RWPE2 (cell line): Measurements from ENCODE around the gene LMX1B.

ENCODE experiments used
- ATAC-seq: fragments of 200-7000 bp; cut with Tn5 transposase; 3 replicates; pipeline ENCODE4 v1.9.1; 2021; ENCODE audit warnings: low read depth
- DNase-seq: peaks from one replicate; pipeline ENCODE4 v3.0.0-alpha.2; 2020; ENCODE audit warnings: low spot score
- H3K27ac ChIP-seq: fragments of 450-650 bp; 2 replicates; pipeline ENCODE4 v1.5.1; 2017; ENCODE audit warnings: mild to moderate bottlenecking; ENCODE audit not compliant: poor library complexity, severe bottlenecking
- H3K27me3 ChIP-seq: fragments of 250-450 bp; sonication (Bioruptor Pico); 2 replicates; pipeline ENCODE4 v1.5.1; 2021; ENCODE audit warnings: mild to moderate bottlenecking, moderate library complexity; ENCODE audit not compliant: insufficient read depth, poor library complexity, severe bottlenecking
- H3K36me3 ChIP-seq: fragments of 250-450 bp; sonication (Bioruptor Pico); 2 replicates; pipeline ENCODE4 v1.5.1; 2020; ENCODE audit warnings: low read depth, mild to moderate bottlenecking, moderate library complexity
- H3K4me1 ChIP-seq: fragments of 250-450 bp; sonication (Bioruptor Pico); 2 replicates; pipeline ENCODE4 v1.5.1; 2021; ENCODE audit warnings: mild to moderate bottlenecking, moderate library complexity; ENCODE audit not compliant: insufficient read depth, poor library complexity, severe bottlenecking
- H3K4me3 ChIP-seq: fragments of 250-450 bp; sonication (Bioruptor Pico); 2 replicates; pipeline ENCODE4 v1.5.1; 2021; ENCODE audit warnings: mild to moderate bottlenecking, moderate library complexity; ENCODE audit not compliant: severe bottlenecking
- H3K9me3 ChIP-seq: fragments of 250-450 bp; sonication (Bioruptor Pico); 2 replicates; pipeline ENCODE4 v1.5.1; 2021; ENCODE audit warnings: mild to moderate bottlenecking, moderate library complexity; ENCODE audit not compliant: severe bottlenecking
- CTCF ChIP-seq: fragments of 450-650 bp; IDR thresholded peaks from one replicate; pipeline ENCODE4 v1.5.1; 2017; ENCODE audit warnings: mild to moderate bottlenecking, moderate library complexity; ENCODE audit not compliant: poor library complexity, severe bottlenecking

LMX1B gene

GRCh38 chr9:126668058-126668457, 54.3 kb downstream of the LMX1B start:
- Histone ChIP-seq H3K27ac (no peak overlapping the region), H3K4me3 (no peak overlapping the region), H3K36me3 (no peaks in the 10 kb centered on the region), H3K4me1 (no peaks in the 10 kb centered on the region), H3K9me3 (no peaks in the 10 kb centered on the region), H3K27me3 (no peaks in the 10 kb centered on the region)
- ATAC-seq (no peak), DNase-seq (no peak)
- no peak for TF ChIP-seq CTCF

- no peaks in the 10 kb centered on the region for H3K9me3 ChIP-seq
- no peaks in the 10 kb centered on the region for H3K36me3 ChIP-seq
- H3K27me3 ChIP-seq: no peaks in the 10 kb centered on the region
- no peak for TF ChIP-seq CTCF
- H3K4me1 ChIP-seq: no peaks in the 10 kb centered on the region
- H3K4me3 ChIP-seq: no peak overlapping the region
- DNase-seq (no peak), ATAC-seq (no peak)
- no peak overlapping the region for H3K27ac ChIP-seq
These were observed 55.4 kb downstream of the LMX1B start for GRCh38 chr9:126669108-126669507.

- Histone ChIP-seq H3K4me1 (no peaks in the 10 kb centered on the region), H3K27me3 (no peaks in the 10 kb centered on the region), H3K36me3 (no peaks in the 10 kb centered on the region), H3K27ac (no peak overlapping the region), H3K4me3 (no peak overlapping the region), H3K9me3 (no peaks in the 10 kb centered on the region)
- ATAC-seq: no peak
- no peak for TF ChIP-seq CTCF
- no peak for DNase-seq
These were observed 56.5 kb downstream of the LMX1B start for GRCh38 chr9:126670270-126670669.

- Histone ChIP-seq H3K4me1 (no peaks in the 10 kb centered on the region), H3K27me3 (no peaks in the 10 kb centered on the region), H3K4me3 (no peak overlapping the region), H3K27ac (no peak overlapping the region), H3K36me3 (no peaks in the 10 kb centered on the region), H3K9me3 (no peaks in the 10 kb centered on the region)
- no peak for ATAC-seq
- no peak for TF ChIP-seq CTCF
- DNase-seq: no peak
These were observed 57.7 kb downstream of the LMX1B start for GRCh38 chr9:126671381-126671831.

GRCh38 chr9:126671983-126672382, 58.3 kb downstream of the LMX1B start:
- H3K27ac ChIP-seq: no peak overlapping the region
- no peaks in the 10 kb centered on the region for H3K27me3 ChIP-seq
- ATAC-seq (no peak), DNase-seq (no peak)
- no peak overlapping the region for H3K4me3 ChIP-seq
- H3K9me3 ChIP-seq: no peaks in the 10 kb centered on the region
- no peak for TF ChIP-seq CTCF
- no peaks in the 10 kb centered on the region for H3K36me3 ChIP-seq
- peaks cover 3% of the 10 kb centered on the region for H3K4me1 ChIP-seq
